ENCODE data around the gene TFAP2B.

DNA sequence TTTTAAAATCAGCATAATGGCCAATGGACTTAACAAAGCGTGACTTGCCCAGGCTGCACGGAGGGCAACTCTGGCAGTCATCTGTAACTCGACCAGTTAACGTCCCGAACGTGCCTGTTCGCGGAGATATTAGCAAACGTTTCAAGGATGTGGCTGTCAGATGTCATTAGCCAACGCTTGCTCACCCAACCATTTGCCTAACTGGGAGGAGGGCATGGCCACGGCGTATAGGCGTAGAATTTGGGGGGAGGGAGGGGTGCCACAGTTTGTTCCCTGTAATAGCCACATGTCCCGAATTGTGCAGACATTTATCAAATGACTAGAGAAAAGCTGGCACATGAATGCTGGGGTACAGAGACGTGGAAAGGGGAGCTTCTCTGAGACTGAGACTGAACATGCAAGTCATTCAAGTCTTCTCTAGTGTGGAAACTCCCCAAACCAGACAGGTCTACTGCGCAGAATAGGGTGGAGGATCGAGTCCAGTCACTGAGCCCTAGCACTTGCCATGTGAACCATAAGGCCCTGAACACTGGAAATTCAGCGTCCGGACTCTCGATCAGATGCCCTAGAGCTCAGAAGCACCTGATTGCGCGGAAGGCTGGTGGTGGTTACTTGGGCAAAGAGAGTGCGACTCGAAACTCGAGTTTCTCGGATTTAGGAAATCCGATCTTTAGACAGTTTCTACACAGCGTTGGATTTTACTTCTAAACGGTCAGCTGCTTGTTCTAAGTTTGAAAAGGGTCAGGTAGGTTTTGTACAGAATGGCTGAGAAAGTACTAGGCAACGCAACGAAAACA, 32.6 kb downstream of the TFAP2B start:
- TF ChIP-seq, protein P1, sequence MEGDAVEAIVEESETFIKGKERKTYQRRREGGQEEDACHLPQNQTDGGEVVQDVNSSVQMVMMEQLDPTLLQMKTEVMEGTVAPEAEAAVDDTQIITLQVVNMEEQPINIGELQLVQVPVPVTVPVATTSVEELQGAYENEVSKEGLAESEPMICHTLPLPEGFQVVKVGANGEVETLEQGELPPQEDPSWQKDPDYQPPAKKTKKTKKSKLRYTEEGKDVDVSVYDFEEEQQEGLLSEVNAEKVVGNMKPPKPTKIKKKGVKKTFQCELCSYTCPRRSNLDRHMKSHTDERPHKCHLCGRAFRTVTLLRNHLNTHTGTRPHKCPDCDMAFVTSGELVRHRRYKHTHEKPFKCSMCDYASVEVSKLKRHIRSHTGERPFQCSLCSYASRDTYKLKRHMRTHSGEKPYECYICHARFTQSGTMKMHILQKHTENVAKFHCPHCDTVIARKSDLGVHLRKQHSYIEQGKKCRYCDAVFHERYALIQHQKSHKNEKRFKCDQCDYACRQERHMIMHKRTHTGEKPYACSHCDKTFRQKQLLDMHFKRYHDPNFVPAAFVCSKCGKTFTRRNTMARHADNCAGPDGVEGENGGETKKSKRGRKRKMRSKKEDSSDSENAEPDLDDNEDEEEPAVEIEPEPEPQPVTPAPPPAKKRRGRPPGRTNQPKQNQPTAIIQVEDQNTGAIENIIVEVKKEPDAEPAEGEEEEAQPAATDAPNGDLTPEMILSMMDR (IDR thresholded peaks at IDR 0.05), result no peak
- TF ChIP-seq POLR2A (IDR thresholded peaks at IDR 0.05) (no peak), POLR2AphosphoS5 (IDR thresholded peaks at IDR 0.05; ENCODE audit: insufficient read depth in 1 of 2, low read depth in 1 of 2) (no peak)

All from vagina (tissue), 2 donors.